Ovary (tissue), 3 donors: ENCODE results near the gene MYH9.

Experiments used
- CTCF ChIP-seq, 3 donors: fragments of 450-650 bp in 2 of 3; fragments of 200-600 bp in 1 of 3; IDR thresholded peaks; one replicate each; pipeline versions ENCODE4 v1.5.1 to v1.8.0; 2016 to 2022; ENCODE audit warnings: antibody characterized with exemption in 3 of 3, mild to moderate bottlenecking in 1 of 3
- POLR2A ChIP-seq: fragments of 450-650 bp; IDR thresholded peaks from one replicate; pipeline ENCODE4 v1.6.1; 2017; ENCODE audit warnings: antibody characterized with exemption, mild to moderate bottlenecking, moderate library complexity
- donor health status: DM: no; HTN: no; CAD: no.

- no peak for TF ChIP-seq POLR2A
- no peak for TF ChIP-seq CTCF (IDR thresholded peaks at IDR 0.05)
These were observed 69.3 kb downstream of the MYH9 start for GRCh38 chr22:36318442-36318841.
